Adrenal gland (tissue), 5 donors: ENCODE data around the gene PDLIM5.

Experiments used
- CTCF ChIP-seq, 6 experiments: fragments of 450-650 bp in 4 of 6; fragments of 200-600 bp in 2 of 6; sonication (generic) in 1 of 6; IDR thresholded peaks; 1 replicate in 5 of 6; 2 replicates in 1 of 6; pipeline versions ENCODE4 v1.5.1 to v1.8.0; 2016 to 2021; ENCODE audit warnings: antibody characterized with exemption in 6 of 6, mild to moderate bottlenecking in 2 of 6, moderate library complexity in 1 of 6
- POLR2A ChIP-seq, 2 donors: fragments of 450-650 bp; IDR thresholded peaks; one replicate each; pipeline ENCODE4 v1.6.1; 2017; ENCODE audit warnings: antibody characterized with exemption in 2 of 2, mild to moderate bottlenecking in 2 of 2, moderate library complexity in 1 of 2
- donor health status: DM: no; HTN: no; CAD: no.

GRCh38 chr4:94714365-94715160 is 262.8 kb downstream of the PDLIM5 start:
- TF ChIP-seq CTCF (IDR thresholded peaks at IDR 0.05) = no peak
- TF ChIP-seq POLR2A (IDR thresholded peaks at IDR 0.05) = no peak
